GM12873 (cell line): ENCODE data around the gene TTLL5.
A peak's percentile ranks its signal among the peaks of the same experiment; 100 is the strongest.

ENCODE experiments used
- TF ChIP-seq, protein P1 (sequence below): IDR thresholded peaks from 2 replicates; pipeline ENCODE4 v1.5.1; 2012; ENCODE audit warnings: low read depth, mild to moderate bottlenecking, moderate library complexity, low read length, control low read depth; ENCODE audit not compliant: insufficient read depth; ENCODE audit errors: missing control alignments

Gene TTLL5

DNA sequence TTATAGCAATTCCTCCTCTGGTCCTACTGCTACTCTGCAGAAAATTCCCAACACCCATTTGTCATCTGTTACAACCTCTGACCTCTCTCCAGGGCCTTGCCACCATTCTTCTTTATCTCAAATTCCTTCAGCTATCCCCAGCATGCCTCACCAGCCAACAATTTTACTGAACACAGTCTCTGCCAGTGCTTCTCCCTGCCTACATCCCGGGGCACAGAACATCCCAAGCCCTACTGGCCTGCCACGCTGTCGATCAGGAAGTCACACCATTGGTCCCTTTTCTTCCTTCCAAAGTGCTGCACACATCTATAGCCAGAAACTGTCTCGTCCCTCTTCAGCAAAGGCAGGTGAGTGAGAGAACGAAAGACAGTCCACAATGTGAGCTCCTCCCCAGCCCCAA, 122.1 kb downstream of the TTLL5 start:
- TF ChIP-seq, protein P1, sequence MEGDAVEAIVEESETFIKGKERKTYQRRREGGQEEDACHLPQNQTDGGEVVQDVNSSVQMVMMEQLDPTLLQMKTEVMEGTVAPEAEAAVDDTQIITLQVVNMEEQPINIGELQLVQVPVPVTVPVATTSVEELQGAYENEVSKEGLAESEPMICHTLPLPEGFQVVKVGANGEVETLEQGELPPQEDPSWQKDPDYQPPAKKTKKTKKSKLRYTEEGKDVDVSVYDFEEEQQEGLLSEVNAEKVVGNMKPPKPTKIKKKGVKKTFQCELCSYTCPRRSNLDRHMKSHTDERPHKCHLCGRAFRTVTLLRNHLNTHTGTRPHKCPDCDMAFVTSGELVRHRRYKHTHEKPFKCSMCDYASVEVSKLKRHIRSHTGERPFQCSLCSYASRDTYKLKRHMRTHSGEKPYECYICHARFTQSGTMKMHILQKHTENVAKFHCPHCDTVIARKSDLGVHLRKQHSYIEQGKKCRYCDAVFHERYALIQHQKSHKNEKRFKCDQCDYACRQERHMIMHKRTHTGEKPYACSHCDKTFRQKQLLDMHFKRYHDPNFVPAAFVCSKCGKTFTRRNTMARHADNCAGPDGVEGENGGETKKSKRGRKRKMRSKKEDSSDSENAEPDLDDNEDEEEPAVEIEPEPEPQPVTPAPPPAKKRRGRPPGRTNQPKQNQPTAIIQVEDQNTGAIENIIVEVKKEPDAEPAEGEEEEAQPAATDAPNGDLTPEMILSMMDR, result no peak

DNA sequence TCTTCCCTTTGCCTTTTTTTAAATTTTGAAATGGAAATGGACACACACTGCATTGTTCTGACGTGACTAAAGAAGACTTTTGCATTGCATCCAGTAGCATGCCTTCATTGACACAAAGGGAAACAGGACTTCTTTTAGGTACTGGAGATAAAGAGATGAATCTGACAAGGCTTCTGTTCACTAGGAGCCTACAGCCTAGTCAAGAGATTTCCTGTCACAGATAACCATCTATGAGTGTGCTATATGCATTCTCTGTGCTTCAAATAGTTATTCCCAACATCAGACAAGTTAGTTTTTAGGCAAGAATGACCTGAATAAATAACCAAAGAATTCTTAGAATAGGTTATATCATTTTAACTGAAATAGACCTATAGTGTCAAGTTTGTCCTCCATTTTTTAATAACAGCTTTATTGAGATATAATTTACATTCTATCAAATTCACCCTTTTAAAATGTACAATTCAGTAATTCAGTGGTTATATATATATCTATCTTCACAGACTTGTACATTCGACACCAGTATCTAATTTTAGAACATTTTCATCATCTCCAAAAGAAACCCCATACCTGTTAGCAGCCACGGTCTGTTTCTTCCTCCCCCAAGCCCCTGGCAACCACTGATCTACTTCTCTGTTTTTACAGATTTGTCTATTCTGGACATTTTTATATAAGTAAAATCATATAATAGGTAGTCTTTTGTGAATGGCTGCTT, 122.7 kb downstream of the TTLL5 start:
- TF ChIP-seq, protein P1, result no peak

DNA sequence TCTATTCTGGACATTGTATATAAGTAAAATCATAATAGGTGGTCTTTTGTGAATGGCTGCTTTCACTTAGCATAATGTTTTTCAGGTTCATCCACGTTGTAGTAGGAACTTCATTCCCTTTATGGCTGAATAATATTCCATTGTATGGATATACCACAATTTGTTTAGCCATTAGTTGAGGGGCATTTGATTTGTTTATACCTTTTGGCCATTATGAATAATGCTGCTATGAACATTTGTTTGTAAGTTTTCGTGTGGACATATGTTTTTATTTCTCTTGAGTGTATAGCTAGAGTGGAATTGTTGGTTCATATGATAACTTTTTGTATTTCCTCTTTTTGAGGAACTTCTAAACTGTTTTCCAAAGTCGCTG, 123.3 kb downstream of the TTLL5 start:
- TF ChIP-seq, protein P1, result no peak

DNA sequence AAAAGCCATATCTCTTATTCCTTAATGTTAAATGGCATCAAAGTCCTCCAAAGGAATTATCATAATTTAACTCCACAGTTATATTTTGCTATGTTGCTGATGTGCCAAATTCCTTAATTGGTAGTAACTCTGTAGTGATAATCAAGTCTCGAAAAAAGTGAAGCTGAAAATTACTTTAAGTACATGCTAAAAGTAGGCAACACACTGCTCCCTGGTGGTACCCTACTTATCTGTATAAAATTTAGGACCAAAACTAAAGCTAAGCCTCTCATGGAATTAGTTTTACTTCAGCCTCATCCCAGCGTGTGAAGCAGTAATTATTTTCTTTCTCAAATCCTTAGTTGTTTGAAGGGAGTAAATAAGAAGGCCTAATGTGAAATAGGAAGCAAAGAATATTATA, 132.8 kb downstream of the TTLL5 start:
- TF ChIP-seq, protein P1, result no peak

DNA sequence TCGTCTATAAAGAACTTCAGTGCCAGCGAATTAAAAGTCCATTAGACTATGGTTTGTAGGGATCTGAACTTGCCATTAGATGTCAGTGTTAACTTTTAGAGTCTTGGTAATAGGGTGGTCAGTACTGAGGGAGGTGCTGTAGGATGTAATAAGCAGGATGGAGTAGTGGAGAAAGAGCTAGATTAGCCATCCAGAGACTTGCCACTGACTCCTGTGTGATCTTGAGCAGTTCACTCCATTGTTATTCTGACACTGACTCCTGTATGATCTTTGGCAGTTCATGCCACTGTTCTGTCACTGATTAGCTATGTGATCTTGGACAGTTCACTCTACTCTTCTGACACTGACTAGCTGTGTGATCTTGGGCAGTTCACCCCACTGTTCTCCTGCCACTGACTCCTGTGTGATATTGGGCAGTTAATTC, 133.6 kb downstream of the TTLL5 start:
- TF ChIP-seq, protein P1, result no peak

DNA sequence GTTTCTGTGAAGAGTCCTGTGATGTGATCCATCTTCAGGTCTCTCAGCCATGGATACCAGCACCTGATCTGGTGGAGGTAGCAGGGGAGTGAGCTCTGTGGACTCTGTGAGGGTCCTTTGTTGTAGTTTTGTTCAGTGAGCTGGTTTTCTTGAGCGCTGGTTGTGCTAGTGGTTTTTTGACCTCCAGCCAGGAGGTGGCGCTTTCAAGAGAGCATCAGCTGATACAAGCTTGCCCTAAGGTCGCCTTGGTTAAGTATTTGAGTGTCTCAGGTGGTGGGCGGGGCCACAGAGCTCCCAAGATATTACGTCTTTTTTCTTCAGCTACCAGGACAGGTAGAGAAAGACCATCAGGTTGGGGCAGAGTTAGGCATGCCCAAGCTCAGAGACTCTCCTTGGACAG, 139.7 kb downstream of the TTLL5 start:
- TF ChIP-seq, protein P1, result peak; percentile 32

DNA sequence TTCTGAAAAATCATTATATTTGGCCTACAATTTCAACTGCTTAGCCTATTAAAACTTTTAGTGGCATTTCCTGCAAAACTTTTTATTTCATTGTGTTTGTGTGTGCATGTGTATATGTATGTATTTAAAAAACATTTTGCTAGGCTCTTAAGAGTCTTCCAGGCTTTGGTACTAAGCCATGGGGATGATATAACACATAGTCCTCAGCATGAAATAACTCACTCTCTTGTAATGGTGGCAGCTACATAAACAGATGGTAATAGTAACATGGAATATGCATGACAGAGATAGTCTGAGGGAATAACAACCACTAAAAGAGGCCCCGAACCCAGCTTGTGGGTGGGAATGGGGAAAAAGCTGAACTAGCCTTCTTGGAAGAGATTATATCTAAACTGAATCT, 141.4 kb downstream of the TTLL5 start:
- TF ChIP-seq, protein P1, result no peak
